ENCODE measurements around the gene MINDY4. TPM values are rescaled to one million over a fixed set of nuclear protein-coding genes. Genes with fewer than 3 reads are reported as not detected.

The MINDY4 gene
- total RNA-seq, 2 experiments from 2014 or later = 0.36 to 0.60 TPM

DNA sequence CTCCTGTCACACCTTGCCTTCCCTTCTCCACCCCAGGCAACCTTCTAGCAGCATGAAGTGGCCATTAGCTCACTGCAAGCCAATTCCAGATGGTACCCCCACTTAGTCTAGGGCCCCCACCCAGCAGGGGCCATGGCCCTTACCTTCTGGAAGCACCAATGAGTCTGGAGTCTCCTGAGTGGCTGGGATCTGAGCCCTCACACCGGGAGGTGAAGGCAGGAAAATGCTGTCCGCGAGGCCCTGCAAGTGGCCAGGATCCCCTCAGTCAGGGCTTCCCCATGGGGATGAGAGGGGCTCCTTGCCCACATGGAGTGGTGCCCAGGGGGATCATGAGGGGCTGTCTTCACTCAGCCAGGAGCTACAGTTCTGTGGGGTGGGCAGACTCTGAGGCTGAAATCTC is 145.0 kb downstream of the MINDY4 start:
- intact Hi-C loops (cut with DNase I, micrococcal nuclease) = no loop called here
- DNase-seq = no peak
- Histone ChIP-seq H3K9me3 (ENCODE audit: control insufficient read depth in 1 of 2, insufficient read depth in 1 of 2, low read length in 2 of 2) (no peaks in the 10 kb centered on the region), H3K4me1 (ENCODE audit: insufficient read depth, low read length) (no peaks in the 10 kb centered on the region), H3K27me3 (ENCODE audit: control insufficient read depth in 1 of 2, insufficient read depth in 2 of 2, low read length in 2 of 2) (no peaks in the 10 kb centered on the region), H3K36me3 (ENCODE audit: insufficient read depth, low read length) (no peaks in the 10 kb centered on the region), H3K27ac (ENCODE audit: low read depth in 1 of 2, low read length in 2 of 2) (no peak overlapping the region), H3K4me3 (ENCODE audit: low read length) (no peak overlapping the region)
- ChIA-PET CTCF (no interaction called here), POLR2A (no interaction called here)
- Mint-ChIP-seq H3K36me3 (ENCODE audit: low read depth) (no peaks in the 10 kb centered on the region), H3K9me3 (no peaks in the 10 kb centered on the region), H3K4me1 (ENCODE audit: low read depth) (no peaks in the 10 kb centered on the region), H3K4me3 (no peak overlapping the region), H3K27me3 (no peaks in the 10 kb centered on the region), H3K27ac (no peak overlapping the region)
- TF ChIP-seq, protein P1, sequence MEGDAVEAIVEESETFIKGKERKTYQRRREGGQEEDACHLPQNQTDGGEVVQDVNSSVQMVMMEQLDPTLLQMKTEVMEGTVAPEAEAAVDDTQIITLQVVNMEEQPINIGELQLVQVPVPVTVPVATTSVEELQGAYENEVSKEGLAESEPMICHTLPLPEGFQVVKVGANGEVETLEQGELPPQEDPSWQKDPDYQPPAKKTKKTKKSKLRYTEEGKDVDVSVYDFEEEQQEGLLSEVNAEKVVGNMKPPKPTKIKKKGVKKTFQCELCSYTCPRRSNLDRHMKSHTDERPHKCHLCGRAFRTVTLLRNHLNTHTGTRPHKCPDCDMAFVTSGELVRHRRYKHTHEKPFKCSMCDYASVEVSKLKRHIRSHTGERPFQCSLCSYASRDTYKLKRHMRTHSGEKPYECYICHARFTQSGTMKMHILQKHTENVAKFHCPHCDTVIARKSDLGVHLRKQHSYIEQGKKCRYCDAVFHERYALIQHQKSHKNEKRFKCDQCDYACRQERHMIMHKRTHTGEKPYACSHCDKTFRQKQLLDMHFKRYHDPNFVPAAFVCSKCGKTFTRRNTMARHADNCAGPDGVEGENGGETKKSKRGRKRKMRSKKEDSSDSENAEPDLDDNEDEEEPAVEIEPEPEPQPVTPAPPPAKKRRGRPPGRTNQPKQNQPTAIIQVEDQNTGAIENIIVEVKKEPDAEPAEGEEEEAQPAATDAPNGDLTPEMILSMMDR (IDR thresholded peaks at IDR 0.05) = no peak
- no peak for ATAC-seq (ENCODE audit: poor library complexity)

GRCh38 chr7:30916767-30917166 is 145.6 kb downstream of the MINDY4 start:
- POLR2A ChIA-PET = no interaction called here
- no peaks in the 10 kb centered on the region for H3K4me1 ChIP-seq (ENCODE audit: insufficient read depth, low read length)
- no peak overlapping the region for H3K27ac ChIP-seq (ENCODE audit: low read depth in 1 of 2, low read length in 2 of 2)
- H3K27ac Mint-ChIP-seq = no peak overlapping the region
- ATAC-seq (ENCODE audit: poor library complexity) = no peak
- no peaks in the 10 kb centered on the region for H3K36me3 Mint-ChIP-seq (ENCODE audit: low read depth)
- intact Hi-C loops (cut with DNase I, micrococcal nuclease) = no loop called here
- TF ChIP-seq, protein P1 (IDR thresholded peaks at IDR 0.05) = no peak
- CTCF ChIA-PET = no interaction called here
- no peak for DNase-seq
- H3K9me3 ChIP-seq (ENCODE audit: control insufficient read depth in 1 of 2, insufficient read depth in 1 of 2, low read length in 2 of 2) = no peaks in the 10 kb centered on the region
- H3K36me3 ChIP-seq (ENCODE audit: insufficient read depth, low read length) = no peaks in the 10 kb centered on the region
- H3K27me3 Mint-ChIP-seq = no peaks in the 10 kb centered on the region
- no peaks in the 10 kb centered on the region for H3K27me3 ChIP-seq (ENCODE audit: control insufficient read depth in 1 of 2, insufficient read depth in 2 of 2, low read length in 2 of 2)
- no peaks in the 10 kb centered on the region for H3K9me3 Mint-ChIP-seq
- H3K4me1 Mint-ChIP-seq (ENCODE audit: low read depth) = no peaks in the 10 kb centered on the region
- H3K4me3 ChIP-seq (ENCODE audit: low read length) = no peak overlapping the region
- H3K4me3 Mint-ChIP-seq = no peak overlapping the region

GRCh38 chr7:30917216-30917893 is 146.1 kb downstream of the MINDY4 start:
- POLR2A ChIA-PET = no interaction called here
- no peak for ATAC-seq (ENCODE audit: poor library complexity)

More at GRCh38 chr7:30917216-30917893, 146.1 kb downstream of the MINDY4 start:
- no peaks in the 10 kb centered on the region for H3K27me3 ChIP-seq (ENCODE audit: control insufficient read depth in 1 of 2, insufficient read depth in 2 of 2, low read length in 2 of 2)
- H3K4me1 ChIP-seq (ENCODE audit: insufficient read depth, low read length) = no peaks in the 10 kb centered on the region
- H3K36me3 ChIP-seq (ENCODE audit: insufficient read depth, low read length) = no peaks in the 10 kb centered on the region
- no peaks in the 10 kb centered on the region for H3K27me3 Mint-ChIP-seq
- no peak overlapping the region for H3K4me3 ChIP-seq (ENCODE audit: low read length)
- H3K4me1 Mint-ChIP-seq (ENCODE audit: low read depth) = no peaks in the 10 kb centered on the region
- intact Hi-C loops (cut with DNase I, micrococcal nuclease) = no loop called here
- H3K9me3 ChIP-seq (ENCODE audit: control insufficient read depth in 1 of 2, insufficient read depth in 1 of 2, low read length in 2 of 2) = no peaks in the 10 kb centered on the region
- H3K9me3 Mint-ChIP-seq = no peaks in the 10 kb centered on the region
- no peak overlapping the region for H3K27ac Mint-ChIP-seq
- no peak for DNase-seq
- no peaks in the 10 kb centered on the region for H3K36me3 Mint-ChIP-seq (ENCODE audit: low read depth)
- H3K27ac ChIP-seq (ENCODE audit: low read depth in 1 of 2, low read length in 2 of 2) = no peak overlapping the region
- CTCF ChIA-PET = no interaction called here
- TF ChIP-seq, protein P1 (IDR thresholded peaks at IDR 0.05) = no peak
- no peak overlapping the region for H3K4me3 Mint-ChIP-seq

Measured in CD4-positive, alpha-beta T cell (primary cell).